ENCODE results near the gene KPNB1.

Gene KPNB1

DNA sequence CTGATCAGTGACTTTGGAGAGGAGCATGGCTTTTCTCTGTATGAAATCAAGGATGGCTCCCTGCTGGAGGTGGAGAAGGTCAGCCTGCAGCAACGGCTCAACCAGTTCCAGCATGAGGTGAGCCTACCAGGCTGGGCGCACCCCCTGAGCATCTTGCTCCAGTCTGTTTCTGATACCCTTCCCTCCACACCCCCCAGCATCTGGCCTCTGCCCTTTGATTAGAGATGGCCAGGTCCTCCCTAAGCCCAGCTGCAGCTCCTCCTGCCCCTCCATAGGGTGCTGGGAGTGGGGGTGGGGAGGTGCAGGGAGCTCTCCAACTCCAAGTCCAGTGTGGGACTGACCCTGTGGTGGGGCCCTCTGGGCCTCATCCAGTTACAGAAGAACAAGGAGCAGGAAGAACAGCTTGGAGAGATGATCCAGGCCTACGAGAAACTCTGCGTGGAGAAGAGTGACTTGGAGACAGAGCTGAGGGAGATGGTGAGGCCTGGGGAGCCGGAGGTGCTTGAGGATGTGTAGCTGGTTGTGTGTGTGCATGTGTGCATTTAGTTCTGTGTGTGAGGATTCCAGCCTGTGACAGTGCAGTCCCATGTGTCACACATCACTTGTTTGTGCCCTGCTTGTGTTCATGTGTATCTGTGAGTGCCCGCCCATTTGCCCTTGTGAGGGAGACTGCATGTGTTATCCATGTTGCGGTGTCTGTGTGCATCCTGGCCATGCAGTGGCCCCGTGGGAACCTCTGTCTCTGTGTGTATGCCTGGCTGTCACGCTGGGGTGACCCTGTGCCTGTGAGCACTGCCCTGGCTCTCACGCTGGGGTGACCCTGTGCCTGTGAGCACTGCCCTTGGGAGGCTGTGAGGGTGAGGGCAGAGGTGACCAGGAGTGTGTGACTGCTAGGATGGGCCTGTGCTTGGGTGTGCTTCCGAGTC, 47.3 kb downstream of the KPNB1 start:
- DNase-seq (ENCODE audit: low spot score) = no peak

DNA sequence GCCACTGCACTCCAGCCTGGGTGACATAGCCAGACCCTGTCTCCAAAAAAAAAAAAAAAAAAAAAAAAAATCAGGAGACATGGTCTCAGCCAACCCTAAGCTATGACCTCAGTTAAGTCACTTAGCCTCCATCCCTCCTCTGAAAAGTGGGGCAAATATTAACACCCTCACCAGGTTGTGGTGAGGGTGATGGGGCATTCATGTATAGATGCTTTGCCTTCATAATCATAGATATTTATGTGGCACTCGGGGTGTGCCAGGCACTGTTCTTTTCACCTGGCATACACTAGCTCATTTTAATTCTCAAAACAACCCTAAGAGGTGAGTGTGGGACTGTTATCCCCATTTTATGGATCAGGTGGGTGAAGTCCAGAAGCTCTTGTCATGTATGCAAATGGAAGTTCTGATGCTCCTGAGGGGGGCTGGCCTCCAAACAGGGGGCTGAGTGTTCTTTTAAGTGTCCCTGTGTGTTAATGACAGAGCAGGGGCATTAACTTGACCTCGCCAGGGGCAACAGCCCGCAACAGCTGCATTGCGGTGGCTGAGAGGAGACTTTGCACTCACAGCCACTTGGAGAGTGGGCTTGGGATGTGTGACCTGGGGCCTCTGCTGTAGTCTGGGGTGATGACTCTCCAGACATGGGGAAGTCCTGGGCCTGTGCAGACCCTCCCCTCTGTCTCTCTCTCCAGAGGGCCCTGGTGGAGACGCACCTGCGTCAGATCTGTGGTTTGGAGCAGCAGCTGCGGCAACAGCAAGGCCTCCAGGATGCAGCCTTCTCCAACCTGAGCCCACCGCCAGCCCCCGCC, 48.4 kb downstream of the KPNB1 start:
- no peak for DNase-seq (ENCODE audit: low spot score)

DNA sequence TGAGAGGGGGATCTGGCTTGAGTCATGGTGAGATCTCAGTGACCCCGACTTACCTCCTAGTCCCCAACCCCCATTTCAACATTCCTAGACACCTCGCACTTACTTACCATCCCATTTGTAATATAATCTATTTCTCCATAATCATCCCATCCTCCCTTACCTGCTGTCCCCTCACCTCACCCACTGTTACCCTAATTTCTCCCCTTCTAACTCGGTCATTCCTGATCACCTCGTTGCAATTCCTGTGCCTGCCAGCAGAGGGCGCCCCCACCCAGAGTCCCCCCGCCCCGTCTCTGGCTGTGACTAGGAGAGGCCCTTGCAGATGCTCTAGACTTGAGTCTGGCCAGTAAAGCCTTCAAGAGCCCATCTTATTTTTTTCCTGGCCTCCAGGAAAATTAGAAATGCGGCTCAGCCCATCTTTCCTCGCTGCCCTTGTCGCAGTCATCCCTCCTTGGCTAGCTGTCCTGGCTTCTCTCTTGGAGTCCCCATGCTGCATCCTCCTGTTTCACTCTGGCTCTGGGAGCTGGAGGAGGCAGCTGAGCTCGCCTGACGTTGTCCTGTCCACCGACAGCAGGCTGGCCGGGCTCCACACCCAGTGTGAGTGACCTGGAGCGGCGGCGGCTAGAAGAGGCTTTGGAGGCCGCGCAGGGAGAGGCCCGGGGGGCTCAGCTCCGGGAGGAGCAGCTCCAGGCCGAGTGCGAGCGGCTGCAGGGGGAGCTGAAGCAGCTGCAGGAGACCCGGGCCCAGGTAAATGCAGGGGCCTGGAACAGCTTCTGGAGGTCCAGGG, 49.2 kb downstream of the KPNB1 start:
- DNase-seq (ENCODE audit: low spot score) = peak; percentile 91

DNA sequence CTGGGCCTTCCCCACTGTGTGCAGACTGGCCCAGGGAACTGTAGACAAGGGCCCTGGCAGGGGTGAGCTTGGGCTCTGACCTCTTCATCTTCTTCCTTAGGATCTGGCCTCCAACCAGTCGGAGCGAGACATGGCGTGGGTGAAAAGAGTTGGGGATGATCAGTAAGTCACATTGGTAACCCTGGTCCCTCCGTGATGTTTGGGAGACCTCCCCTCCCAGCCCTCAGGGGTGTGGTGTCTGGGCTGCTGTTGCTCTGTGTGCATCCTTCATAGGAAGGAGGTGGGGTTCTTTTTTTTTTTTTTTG, 49.8 kb downstream of the KPNB1 start:
- DNase-seq (ENCODE audit: low spot score) = no peak

DNA sequence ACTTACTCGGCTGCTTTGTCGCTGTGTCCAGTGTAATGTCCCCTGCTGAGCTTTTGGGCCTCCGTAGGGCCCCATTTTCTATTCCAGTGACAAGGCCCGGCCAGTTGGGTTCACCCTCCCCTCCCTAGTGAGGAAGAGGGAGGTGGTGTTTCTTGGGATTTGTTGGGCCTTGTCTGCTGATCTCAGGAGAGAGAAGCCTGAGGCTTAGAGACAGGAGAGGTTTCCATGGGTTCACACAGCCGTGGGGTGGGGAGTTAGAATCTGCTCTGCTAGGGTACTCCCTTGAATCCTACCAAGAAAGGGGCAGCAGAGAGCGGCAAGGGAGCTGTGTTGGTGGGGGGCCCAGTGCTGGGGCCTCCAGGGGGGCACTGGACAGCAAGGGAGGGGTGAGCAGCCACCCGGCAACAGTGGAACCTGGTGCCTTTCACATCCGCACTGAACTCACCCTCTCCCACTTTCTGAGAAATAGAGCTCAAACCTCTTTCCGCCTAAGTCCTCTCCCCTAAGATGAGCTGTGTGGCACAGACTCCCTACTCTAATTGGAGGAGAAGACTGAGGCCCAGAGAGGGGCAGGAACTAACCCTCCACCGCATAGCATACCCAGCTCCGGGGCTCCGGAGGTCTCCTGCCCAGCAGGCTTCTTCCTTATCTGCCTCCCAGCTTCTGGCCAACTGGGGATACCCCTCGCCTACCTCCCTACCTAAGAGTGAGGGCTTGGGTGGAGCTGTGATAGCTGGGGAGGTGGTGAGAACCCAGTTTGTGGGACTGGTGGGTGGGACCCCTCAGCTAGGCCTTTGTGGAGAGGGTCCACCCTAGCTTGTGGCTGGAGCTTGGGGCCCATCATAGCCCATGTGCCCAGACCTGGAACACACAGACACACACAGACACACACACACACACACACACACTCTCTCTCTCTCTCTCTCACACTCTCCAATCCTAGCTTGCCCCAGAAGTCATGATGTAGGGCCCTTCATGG, 51.0 kb downstream of the KPNB1 start:
- DNase-seq (ENCODE audit: low spot score) = no peak

DNA sequence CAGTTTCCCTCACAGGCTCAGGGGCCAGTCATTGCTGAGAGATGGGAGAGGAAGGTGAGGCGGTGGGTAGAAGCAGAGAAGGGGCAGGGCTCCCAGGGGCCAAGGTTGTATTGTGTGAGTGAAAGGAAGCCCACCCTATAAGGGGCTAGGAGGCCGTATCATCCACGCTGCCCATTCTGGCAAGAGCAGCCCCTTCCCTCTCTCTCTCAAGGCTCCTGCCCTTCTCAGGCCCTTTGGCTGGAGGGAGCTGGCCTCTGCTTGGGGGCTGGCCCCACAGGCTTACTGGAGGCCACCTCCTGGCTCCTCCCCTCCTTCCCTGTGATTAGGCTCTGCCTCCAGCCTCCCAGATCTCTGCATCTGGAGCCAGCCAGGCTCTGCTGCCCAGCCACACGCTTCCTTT, 51.9 kb downstream of the KPNB1 start:
- no peak for DNase-seq (ENCODE audit: low spot score)

DNA sequence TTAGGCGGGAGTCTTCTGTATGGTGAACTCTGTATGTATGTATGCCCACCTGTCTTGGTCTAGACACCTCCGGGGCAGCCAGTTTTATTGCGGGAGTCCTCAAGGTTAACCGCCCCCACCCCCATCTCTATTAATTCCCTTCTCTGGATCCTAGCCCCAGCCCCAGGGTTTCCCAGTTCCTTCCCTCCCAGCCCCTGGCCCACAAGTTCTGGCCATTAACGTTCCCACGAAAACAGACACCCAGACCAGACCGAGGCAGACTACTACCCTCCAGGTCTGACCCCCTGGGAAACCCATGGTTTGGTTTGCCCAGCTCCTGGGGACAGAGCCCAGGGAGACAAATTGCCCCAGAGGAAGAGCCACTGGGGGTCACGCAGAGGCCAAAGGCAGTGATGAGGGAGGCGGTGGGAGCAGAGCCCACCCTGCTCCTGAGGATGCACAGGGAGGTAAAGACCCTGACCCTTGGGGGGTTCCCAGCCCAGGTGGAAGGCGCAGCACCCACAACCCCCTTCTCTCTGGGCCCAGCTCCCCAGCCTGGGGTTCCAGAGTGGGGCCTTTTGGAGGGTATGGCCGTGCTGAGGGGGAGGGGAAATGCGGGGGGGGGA, 52.8 kb downstream of the KPNB1 start:
- no peak for DNase-seq (ENCODE audit: low spot score)

DNA sequence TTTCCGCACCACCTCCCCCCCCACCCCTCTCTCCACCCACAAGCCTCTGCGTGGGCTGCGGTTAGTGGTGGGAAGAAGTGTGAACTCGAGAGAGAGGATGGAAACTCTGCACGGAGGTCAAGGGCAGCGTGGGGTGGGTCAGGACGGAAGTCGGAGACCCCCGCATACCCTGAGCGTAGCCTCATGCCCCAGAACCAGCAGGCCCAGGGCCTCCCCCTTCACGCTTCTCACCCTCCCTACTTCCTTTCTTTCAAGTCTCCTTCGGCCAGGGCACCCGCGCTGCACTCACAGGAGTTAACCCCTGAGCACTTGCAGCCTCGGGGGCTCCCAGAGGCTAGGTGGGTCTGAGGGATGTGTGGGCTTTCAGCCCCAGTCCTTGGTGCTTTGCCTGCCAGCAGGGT, 53.5 kb downstream of the KPNB1 start:
- DNase-seq (ENCODE audit: low spot score) = peak; percentile 41

DNA sequence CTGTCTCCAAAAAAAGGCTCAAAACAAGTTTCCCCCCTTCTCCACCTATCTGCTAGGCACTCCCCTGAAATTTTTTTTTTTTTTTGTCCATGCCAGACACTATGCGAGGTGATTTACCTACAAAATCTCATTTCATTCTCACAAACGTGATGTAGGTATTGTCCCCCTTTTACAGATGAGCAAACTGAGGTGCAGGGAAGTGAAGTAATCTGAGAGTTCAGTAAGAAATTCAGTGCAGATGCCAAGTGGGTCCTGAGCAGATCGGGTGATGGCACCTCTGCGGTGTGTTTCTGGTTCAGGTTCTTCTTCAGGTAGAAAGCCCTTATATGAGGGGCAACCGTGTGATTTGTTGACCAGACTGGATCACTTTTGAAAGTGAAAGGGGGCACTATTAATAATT, 54.0 kb downstream of the KPNB1 start:
- no peak for DNase-seq (ENCODE audit: low spot score)

DNA sequence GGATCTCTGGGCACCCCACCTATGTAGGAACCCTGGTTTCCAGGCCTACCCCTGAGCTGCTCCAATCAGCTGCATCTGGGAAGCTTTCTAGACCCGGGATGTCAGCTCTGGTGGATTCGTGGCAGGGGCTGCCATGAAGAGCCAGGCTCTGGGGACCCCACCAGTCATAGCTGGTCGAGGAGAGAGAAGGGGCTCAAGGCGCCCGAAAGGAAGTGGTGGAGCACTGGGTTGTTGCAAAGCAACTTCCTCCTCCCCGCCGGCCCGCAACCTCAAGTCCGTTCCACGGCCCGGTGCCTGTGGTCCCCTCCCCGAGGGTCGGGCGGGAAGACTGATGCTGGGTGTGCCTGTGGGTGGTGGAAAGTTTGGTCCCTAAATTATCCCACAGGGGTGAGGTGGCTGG, 54.4 kb downstream of the KPNB1 start:
- DNase-seq (ENCODE audit: low spot score) = peak; percentile 47

DNA sequence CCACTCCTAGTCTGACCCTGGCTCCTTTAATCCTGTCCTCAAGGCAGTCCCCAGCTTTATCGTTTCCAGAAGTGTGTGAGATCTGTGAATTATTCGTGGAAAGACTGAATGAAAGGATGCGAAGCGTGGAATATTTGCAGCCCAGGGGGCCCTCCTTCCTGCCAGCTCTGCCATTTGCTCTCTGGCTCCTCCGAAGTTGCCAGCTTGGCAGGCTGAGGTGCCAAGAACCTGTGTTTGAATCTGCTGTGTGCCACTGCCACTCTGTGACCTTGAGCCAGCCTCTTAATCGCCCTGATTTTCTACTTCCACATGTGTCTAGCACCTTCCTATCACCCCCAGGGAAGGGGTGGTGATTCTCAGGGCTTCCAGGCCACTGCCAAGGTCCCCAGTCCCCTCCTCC, 55.0 kb downstream of the KPNB1 start:
- DNase-seq (ENCODE audit: low spot score) = no peak

DNA sequence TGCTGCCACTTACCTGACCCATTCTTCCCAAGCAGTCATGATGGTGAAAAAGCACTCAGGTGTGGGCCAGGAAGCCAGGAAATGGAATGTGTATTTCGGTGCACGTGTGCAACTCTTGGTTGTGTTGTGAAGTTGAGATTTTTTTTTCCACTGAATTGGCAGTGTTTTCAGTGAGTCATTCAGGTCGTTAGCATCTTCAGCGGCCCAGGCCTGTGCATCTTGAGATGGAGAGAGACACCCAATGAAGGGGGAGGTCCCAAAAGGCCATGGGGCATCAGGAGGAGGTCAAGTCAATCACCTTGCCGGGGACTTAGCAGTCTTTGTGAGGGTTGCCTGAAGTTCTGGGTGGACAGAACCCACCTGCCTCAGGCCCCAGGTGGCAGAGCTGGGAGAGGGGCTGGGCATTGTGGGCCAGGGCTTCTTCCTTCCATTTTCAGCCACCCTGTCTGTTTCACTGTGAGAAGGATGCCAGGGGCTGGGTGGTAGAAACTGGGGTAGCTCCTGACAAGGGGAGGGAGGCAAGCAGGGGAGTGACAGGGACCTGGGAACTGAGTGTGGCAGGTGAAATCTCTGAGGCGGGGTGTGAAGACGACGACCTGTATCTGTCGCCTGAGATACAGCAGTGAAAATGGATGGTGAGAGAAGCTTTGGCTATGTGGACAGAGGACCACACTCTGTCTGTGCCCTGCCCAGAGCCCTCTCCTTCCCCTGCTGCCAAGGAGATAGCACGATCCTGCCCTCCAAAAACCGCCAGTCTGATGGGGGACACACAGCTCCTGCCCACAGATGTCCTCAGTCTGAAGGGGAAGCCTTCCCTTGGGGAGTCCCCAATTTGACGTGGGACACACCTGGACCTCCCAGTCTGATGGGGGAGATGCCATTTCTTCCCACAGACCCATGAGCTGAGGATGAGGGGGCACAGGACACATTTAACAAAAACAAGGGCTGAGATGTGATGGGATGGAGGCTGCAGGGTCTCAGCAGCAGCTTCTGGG, 56.1 kb downstream of the KPNB1 start:
- DNase-seq (ENCODE audit: low spot score) = no peak

DNA sequence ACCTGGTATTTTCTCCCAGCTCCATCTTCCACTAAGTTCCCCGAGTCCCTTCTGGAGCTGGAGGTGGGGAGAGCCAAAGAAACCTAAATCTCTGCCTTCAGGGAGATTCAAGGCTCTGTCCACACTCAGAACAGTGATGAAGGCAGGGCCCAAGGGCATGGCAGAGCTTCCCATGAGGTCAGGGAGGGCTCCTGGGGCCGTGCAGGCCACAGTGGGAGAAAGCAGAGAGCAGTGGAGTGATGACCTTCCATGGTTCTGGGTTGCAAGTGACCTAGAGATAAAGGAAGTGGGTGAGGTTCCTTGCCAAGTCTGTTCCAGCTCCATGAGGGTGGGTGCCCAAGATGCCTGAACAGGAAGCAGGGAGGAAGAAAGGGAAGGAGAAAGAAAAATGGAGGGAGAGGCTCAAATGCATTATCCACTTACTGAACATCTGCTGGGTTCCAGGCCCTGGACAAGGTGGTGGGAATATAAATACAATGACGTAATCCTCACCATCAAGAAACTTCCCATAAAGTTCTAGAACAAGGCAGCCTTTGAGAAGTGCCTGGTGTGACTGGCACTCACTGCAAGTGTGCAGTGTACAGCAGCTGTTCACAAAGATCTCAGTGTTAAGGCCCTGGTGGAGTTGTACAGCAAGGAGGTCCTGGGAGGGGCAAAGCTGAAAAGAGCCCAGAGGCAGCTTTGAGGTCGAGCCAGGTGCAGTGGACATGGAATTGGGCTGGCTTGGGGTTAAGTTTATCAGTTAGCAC, 57.5 kb downstream of the KPNB1 start:
- DNase-seq (ENCODE audit: low spot score) = no peak

DNA sequence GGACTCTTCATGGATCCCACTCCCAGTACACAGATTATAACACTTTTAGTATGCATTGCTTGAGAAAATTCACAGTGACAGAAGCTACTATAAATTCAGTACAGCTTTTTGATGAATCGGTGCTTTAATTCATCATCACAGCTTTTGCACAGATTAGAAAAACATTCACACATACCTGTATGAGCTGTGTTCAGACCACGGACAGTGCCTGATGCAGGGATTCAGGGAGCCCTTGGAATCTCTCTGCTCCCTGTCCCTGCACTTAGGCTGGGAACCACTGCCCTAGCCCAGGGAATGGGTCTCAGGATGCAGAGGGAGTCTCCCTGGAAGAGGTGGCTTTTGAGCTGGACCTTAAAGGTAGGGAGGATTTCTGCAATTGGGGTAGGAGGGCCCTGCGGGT, 58.2 kb downstream of the KPNB1 start:
- no peak for DNase-seq (ENCODE audit: low spot score)

DNA sequence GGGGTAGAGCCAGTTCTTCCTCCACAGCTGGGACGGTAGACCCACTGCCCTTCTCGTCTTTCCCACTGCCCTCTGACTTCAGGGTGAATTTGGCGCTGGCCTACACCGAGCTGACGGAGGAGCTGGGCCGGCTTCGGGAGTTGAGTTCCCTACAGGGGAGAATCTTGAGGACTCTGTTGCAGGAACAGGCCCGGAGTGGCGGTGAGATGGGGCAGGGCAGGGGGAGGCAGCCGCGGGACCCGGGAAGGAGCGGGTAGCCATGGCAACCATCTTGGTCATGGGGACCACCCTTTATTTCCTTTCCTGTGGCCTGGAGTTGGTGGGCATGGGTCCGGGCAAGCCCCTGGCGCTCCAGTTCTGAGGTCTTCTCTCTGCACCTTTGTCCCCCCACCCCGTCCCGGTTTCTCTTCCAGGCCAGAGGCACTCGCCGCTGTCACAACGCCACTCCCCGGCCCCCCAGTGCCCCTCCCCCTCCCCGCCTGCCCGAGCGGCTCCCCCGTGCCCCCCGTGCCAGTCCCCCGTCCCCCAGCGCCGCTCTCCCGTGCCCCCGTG, 58.7 kb downstream of the KPNB1 start:
- no peak for DNase-seq (ENCODE audit: low spot score)

DNA sequence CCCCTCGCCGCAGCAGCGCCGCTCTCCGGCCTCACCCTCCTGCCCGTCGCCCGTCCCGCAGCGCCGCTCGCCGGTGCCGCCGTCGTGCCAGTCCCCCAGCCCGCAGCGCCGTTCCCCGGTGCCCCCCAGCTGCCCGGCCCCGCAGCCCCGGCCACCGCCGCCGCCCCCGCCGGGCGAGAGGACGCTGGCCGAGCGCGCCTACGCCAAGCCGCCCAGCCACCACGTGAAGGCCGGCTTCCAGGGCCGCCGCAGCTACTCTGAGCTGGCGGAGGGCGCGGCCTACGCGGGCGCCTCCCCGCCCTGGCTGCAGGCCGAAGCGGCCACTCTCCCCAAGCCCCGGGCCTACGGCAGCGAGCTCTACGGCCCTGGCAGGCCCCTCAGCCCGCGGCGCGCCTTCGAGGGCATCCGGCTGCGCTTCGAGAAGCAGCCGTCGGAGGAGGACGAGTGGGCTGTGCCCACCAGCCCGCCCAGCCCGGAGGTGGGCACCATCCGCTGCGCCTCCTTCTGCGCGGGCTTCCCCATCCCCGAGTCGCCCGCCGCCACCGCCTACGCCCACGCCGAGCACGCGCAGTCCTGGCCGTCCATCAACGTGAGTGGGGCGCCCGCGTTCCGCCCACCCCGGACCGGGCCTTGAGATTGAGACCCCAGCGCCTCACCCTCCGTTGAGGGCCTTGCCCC, 59.3 kb downstream of the KPNB1 start:
- DNase-seq (ENCODE audit: low spot score) = no peak

DNA sequence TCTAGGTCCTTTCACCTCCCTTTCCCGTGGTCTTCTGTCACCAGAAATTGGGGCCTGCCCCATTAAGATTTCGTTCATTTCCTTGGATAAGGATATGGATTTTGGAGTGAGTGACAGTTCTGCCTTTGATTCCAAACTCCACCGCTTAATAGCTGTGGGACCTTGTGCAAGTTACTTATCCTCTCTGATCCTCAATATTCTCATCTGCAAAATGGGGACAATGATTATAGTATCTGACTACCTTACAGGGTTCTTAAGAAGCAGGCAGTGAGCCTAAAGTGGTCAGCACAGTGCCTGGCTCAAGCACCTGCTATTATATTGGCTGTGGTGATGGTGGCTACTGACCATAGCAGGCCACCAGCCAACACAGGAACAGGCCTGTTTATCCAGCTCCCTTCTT, 59.9 kb downstream of the KPNB1 start:
- DNase-seq (ENCODE audit: low spot score) = no peak

All from germinal center (tissue), 1 donor.